DND-41 (cell line): ENCODE data around the gene ABCA7.

ENCODE experiments used
- CTCF ChIP-seq: IDR thresholded peaks from 2 replicates; pipeline ENCODE4 v1.5.1; 2012; ENCODE audit warnings: borderline replicate concordance, low read length, moderate library complexity, mild to moderate bottlenecking; ENCODE audit not compliant: poor library complexity, severe bottlenecking; ENCODE audit errors: extremely low read depth
- EZH2 ChIP-seq: IDR thresholded peaks from 3 replicates; pipeline ENCODE4 v1.6.1; 2012; ENCODE audit warnings: borderline replicate concordance, low read depth, mild to moderate bottlenecking, moderate library complexity, low read length, inconsistent platforms; ENCODE audit not compliant: severe bottlenecking

- TF ChIP-seq CTCF (peak; percentile 81), EZH2 (no peak)
Observed at GRCh38 chr19:1113030-1113985, 73.4 kb downstream of the ABCA7 start.
